ENCODE data around the gene PSAT1.

DNA sequence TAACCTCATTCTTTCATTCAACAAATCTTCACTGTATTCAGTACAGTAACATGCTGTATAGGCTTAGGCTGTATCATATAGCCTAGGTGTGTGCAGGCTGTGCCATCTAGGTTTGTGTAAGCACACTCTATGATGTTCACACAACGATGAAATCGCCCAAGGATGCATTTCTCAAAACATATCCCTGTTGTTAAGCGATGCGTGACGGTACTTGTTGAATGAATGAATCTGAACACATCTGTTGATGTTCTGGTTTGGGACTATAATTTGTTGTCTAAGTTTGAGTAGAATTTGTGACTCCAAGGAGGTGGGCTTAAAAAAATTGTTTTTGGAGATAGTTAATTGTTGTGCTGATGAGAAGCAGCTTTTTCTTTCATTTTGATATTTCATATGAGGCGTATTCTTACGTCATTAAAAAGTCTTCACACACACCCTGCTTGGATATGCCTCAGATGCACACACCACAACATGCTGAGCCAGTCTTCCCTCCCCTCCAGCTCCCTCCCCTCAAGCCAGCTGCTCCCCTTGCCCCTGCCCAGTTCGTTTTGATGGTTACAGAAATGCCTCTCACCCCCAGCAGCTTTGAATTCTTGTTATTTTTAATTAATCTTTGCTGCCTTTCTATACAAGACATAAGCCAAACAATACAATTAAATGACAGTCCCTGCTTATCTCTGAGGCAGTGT lies 5.5 kb upstream of the PSAT1 start:
- TF ChIP-seq CTCF (conservative IDR thresholded peaks at IDR 0.05; ENCODE audit: low read length), result no peak
- no peak for TF ChIP-seq EZH2phosphoT487 (IDR thresholded peaks at IDR 0.05; ENCODE audit: borderline replicate concordance, low read depth, low read length)
